HL-60 (cell line): ENCODE data around the gene ARHGEF17.

Experiments used
- GABPA ChIP-seq: IDR thresholded peaks from 2 replicates; pipeline ENCODE4 v1.6.1; 2012; ENCODE audit warnings: low read depth
- POLR2AphosphoS5 ChIP-seq: IDR thresholded peaks from 2 replicates; pipeline ENCODE4 v1.6.1; 2012; ENCODE audit warnings: low read depth
- SPI1 ChIP-seq: IDR thresholded peaks from 2 replicates; pipeline ENCODE4 v1.6.1; 2012; ENCODE audit warnings: low read depth, mild to moderate bottlenecking, borderline replicate concordance
- TF ChIP-seq, protein P1 (sequence below): IDR thresholded peaks from one replicate; pipeline ENCODE4 v1.5.1; 2011; ENCODE audit warnings: low read length, control low read depth, inconsistent platforms; ENCODE audit not compliant: insufficient read depth
- TF ChIP-seq, protein P2 (sequence below): IDR thresholded peaks from 2 replicates; pipeline ENCODE4 v1.6.1; 2012; ENCODE audit warnings: low read depth; ENCODE audit not compliant: insufficient replicate concordance

DNA sequence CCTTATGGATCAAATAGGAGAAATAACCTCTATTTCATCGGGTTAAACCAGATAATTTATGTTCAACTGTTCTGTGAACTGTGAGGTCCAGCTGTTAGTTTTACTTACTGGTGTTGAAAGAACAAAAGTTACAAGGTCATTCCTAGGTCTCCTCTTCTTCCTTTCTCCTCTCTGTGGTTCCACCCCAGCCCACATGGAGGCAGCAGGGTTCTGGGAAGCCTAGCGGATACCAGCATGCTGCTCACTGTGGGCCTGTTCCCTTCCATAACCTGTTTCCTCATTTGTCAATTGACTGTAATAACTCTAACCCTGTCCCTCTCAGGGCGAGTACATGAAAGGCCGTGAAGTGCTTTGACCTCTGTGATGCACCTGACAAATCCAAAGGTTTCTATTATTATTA, 96.0 kb downstream of the ARHGEF17 start:
- TF ChIP-seq, protein P1, sequence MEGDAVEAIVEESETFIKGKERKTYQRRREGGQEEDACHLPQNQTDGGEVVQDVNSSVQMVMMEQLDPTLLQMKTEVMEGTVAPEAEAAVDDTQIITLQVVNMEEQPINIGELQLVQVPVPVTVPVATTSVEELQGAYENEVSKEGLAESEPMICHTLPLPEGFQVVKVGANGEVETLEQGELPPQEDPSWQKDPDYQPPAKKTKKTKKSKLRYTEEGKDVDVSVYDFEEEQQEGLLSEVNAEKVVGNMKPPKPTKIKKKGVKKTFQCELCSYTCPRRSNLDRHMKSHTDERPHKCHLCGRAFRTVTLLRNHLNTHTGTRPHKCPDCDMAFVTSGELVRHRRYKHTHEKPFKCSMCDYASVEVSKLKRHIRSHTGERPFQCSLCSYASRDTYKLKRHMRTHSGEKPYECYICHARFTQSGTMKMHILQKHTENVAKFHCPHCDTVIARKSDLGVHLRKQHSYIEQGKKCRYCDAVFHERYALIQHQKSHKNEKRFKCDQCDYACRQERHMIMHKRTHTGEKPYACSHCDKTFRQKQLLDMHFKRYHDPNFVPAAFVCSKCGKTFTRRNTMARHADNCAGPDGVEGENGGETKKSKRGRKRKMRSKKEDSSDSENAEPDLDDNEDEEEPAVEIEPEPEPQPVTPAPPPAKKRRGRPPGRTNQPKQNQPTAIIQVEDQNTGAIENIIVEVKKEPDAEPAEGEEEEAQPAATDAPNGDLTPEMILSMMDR: peak; percentile 43
- TF ChIP-seq, protein P2, sequence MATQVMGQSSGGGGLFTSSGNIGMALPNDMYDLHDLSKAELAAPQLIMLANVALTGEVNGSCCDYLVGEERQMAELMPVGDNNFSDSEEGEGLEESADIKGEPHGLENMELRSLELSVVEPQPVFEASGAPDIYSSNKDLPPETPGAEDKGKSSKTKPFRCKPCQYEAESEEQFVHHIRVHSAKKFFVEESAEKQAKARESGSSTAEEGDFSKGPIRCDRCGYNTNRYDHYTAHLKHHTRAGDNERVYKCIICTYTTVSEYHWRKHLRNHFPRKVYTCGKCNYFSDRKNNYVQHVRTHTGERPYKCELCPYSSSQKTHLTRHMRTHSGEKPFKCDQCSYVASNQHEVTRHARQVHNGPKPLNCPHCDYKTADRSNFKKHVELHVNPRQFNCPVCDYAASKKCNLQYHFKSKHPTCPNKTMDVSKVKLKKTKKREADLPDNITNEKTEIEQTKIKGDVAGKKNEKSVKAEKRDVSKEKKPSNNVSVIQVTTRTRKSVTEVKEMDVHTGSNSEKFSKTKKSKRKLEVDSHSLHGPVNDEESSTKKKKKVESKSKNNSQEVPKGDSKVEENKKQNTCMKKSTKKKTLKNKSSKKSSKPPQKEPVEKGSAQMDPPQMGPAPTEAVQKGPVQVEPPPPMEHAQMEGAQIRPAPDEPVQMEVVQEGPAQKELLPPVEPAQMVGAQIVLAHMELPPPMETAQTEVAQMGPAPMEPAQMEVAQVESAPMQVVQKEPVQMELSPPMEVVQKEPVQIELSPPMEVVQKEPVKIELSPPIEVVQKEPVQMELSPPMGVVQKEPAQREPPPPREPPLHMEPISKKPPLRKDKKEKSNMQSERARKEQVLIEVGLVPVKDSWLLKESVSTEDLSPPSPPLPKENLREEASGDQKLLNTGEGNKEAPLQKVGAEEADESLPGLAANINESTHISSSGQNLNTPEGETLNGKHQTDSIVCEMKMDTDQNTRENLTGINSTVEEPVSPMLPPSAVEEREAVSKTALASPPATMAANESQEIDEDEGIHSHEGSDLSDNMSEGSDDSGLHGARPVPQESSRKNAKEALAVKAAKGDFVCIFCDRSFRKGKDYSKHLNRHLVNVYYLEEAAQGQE: no peak
- TF ChIP-seq POLR2AphosphoS5 (no peak), GABPA (no peak), SPI1 (no peak)
